ENCODE measurements around the gene LIX1L. TPM values are rescaled to one million over a fixed set of nuclear protein-coding genes. Genes with fewer than 3 reads are reported as not detected.
A peak's percentile ranks its signal among the peaks of the same experiment; 100 is the strongest.

The LIX1L gene
- total and polyA plus RNA-seq, 2 of the 13 experiments (the other 11 are each of a cell fraction or from before 2014, with no cell fraction given): 8.1 to 24.9 TPM

DNA sequence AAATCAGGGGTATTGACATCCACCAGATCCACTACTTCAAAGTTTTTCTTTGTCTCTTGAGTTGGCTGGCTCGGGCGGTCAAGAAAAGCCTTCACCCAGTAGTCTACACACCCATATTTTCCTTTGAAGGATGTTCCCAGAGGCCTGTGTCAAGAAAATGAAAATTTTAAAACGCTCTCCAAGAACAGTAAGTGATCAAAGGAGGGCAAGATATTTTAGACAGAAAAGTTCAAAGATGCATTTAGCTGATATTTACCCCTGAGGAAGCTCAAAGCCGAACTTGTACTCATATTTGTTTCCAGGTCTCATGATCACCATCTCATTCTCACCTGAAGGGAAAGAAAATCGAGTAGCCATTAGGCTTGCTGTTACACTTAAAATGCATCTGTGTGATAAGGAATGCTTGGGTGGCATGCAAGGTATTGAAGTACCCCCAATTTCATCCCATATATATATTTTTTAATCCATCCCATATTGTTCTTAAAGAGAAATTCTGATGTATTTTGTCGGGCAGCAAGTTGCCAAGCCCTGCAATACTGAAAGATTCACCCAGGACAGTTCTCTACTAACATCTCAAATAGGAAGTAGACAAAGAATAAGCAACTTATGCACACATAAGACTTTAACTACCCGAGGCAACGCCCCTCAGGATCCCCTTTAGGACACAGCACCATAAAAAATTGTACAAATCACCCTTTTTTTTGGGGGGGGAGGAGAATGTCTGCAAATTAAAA, 37.5 kb upstream of the LIX1L start:
- POLR2A ChIA-PET: no interaction called here
- CTCF ChIA-PET (ENCODE audit: low intra/inter-chr PET ratio, low total read pairs): no interaction called here
- intact Hi-C loops (cut with micrococcal nuclease; ENCODE audit: unreplicated experiment) (no loop called here), in situ Hi-C loops (cut with HindIII; ENCODE audit: extremely low pct_ligation_motif_present, low pct_unique_long_range_greater_than_20kb) (no loop called here)
- FAIRE-seq (no peak), DNase-seq (ENCODE audit: low spot score) (no peak), ATAC-seq (no peak)
- H3K27ac ChIP-seq (ENCODE audit: extremely low read length, insufficient read depth, low read length): peak overlapping the region; percentile 94
- peak overlapping the region; percentile 97 for H3K4me2 ChIP-seq (ENCODE audit: low read depth, low read length)
- H3K4me1 ChIP-seq (ENCODE audit: insufficient read depth, low read length): peaks cover 79% of the 10 kb centered on the region
- TF ChIP-seq ZNF563 (CRISPR knock-in tag; IDR thresholded peaks at IDR 0.05) (no peak), TGIF2 (CRISPR knock-in tag; IDR thresholded peaks at IDR 0.05) (no peak), PHF5A (CRISPR knock-in tag; IDR thresholded peaks at IDR 0.05; ENCODE audit: low read depth, unreplicated experiment) (peak; percentile 4), SAP130 (CRISPR knock-in tag; IDR thresholded peaks at IDR 0.05; ENCODE audit: low read depth) (peak; percentile 33; the same call in 1 of the 2 replicates), SSRP1 (CRISPR knock-in tag; IDR thresholded peaks at IDR 0.05) (peak; percentile 14; the same call in 1 of the 2 replicates), ZFAT (CRISPR knock-in tag; conservative IDR thresholded peaks at IDR 0.05) (0 out of 2 replicates have a peak, but pooled peaks have one; percentile 10), ZNF180 (CRISPR knock-in tag; IDR thresholded peaks at IDR 0.05; ENCODE audit: borderline replicate concordance, low read depth) (no peak), NCOR1 (IDR thresholded peaks at IDR 0.05; ENCODE audit: borderline replicate concordance, low read length) (no peak), ZNF337 (CRISPR knock-in tag; IDR thresholded peaks at IDR 0.05; ENCODE audit: borderline replicate concordance, low read depth) (no peak), SIN3A (IDR thresholded peaks at IDR 0.05; ENCODE audit: borderline replicate concordance, low read depth, low read length) (0 out of 2 replicates have a peak, but pooled peaks have one; percentile 8), MED1 (CRISPR knock-in tag; IDR thresholded peaks at IDR 0.05) (0 out of 2 replicates have a peak, but pooled peaks have one; percentile 4), PHF8 (CRISPR knock-in tag; IDR thresholded peaks at IDR 0.05) (no peak), MBD4 (IDR thresholded peaks at IDR 0.05; ENCODE audit: borderline replicate concordance, low read length) (peak; percentile 75; the same call in 1 of the 2 replicates), ZC3H13 (CRISPR knock-in tag; IDR thresholded peaks at IDR 0.05) (0 out of 2 replicates have a peak, but pooled peaks have one; percentile 37), PAF1 (CRISPR knock-in tag; IDR thresholded peaks at IDR 0.05) (0 out of 2 replicates have a peak, but pooled peaks have one; percentile 64)
- TF ChIP-seq, protein P1, sequence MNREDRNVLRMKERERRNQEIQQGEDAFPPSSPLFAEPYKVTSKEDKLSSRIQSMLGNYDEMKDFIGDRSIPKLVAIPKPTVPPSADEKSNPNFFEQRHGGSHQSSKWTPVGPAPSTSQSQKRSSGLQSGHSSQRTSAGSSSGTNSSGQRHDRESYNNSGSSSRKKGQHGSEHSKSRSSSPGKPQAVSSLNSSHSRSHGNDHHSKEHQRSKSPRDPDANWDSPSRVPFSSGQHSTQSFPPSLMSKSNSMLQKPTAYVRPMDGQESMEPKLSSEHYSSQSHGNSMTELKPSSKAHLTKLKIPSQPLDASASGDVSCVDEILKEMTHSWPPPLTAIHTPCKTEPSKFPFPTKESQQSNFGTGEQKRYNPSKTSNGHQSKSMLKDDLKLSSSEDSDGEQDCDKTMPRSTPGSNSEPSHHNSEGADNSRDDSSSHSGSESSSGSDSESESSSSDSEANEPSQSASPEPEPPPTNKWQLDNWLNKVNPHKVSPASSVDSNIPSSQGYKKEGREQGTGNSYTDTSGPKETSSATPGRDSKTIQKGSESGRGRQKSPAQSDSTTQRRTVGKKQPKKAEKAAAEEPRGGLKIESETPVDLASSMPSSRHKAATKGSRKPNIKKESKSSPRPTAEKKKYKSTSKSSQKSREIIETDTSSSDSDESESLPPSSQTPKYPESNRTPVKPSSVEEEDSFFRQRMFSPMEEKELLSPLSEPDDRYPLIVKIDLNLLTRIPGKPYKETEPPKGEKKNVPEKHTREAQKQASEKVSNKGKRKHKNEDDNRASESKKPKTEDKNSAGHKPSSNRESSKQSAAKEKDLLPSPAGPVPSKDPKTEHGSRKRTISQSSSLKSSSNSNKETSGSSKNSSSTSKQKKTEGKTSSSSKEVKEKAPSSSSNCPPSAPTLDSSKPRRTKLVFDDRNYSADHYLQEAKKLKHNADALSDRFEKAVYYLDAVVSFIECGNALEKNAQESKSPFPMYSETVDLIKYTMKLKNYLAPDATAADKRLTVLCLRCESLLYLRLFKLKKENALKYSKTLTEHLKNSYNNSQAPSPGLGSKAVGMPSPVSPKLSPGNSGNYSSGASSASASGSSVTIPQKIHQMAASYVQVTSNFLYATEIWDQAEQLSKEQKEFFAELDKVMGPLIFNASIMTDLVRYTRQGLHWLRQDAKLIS (CRISPR knock-in tag; IDR thresholded peaks at IDR 0.05): 0 out of 2 replicates have a peak, but pooled peaks have one; percentile 2
- H3K9ac ChIP-seq (ENCODE audit: insufficient read depth, low read depth, low read length): peak overlapping the region; percentile 93
- peaks cover 50% of the 10 kb centered on the region for H4K20me1 ChIP-seq (ENCODE audit: insufficient read depth, low read length)
- WGBS (ENCODE audit: low lambda C conversion rate): 9% methylated on average over 8 of the region's 8 CpGs
- H3K9me3 ChIP-seq (ENCODE audit: low read length): no peaks in the 10 kb centered on the region
- peaks cover 33% of the 10 kb centered on the region for H3K79me2 ChIP-seq (ENCODE audit: insufficient read depth, low read length)
- no peak overlapping the region for H2AFZ ChIP-seq (ENCODE audit: low read length)
- H3K4me3 ChIP-seq (replicated peaks in 1 of 3; ENCODE audit: insufficient read depth in 1 of 3, low read depth in 2 of 3, low read length in 3 of 3): peak overlapping the region; percentile 68 to 98 (median 91)
- BruUV-seq (replicated peaks): no TSS peak
- H3K36me3 ChIP-seq (replicated peaks in 1 of 2; ENCODE audit: control insufficient read depth in 1 of 2, insufficient read depth in 2 of 2, low read length in 2 of 2): peaks cover 2 to 22% of the 10 kb centered on the region in 2 experiments; a peak in 3 of 5 replicates
- no peaks in the 10 kb centered on the region; a peak in 1 of 5 replicates for H3K27me3 ChIP-seq (ENCODE audit: control insufficient read depth in 1 of 2, insufficient read depth in 2 of 2, low read length in 2 of 2)

Measured in HepG2 (cell line).